Renal pelvis (tissue), 12 donors: ENCODE results near the gene MAGEB5. TPM values are rescaled to one million over a fixed set of nuclear protein-coding genes. Genes with fewer than 3 reads are reported as not detected.
"Not testable (repeated sequence)": the region's sequence is repeated elsewhere in the genome, so short reads cannot be mapped to it uniquely, and the experiment has no call there.

Experiments
- DNase-seq: peaks from one replicate; pipeline ENCODE4 v3.0.0-alpha.2; 2013
- long read RNA-seq, 16 experiments: transcript quantifications; one replicate each; lab custom pipeline, GENCODE V29; 2026
- polyA plus RNA-seq, 3 donors: library from polyadenylated mRNA; unstranded; fragments of 120-200 nt; gene quantifications; one replicate each; pipeline ENCODE4 v1.2.1, GENCODE V29; 2013; ENCODE audit not compliant: insufficient read length in 3 of 3

MAGEB5 gene, protein sequence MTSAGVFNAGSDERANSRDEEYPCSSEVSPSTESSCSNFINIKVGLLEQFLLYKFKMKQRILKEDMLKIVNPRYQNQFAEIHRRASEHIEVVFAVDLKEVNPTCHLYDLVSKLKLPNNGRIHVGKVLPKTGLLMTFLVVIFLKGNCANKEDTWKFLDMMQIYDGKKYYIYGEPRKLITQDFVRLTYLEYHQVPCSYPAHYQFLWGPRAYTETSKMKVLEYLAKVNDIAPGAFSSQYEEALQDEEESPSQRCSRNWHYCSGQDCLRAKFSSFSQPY
- polyA plus RNA-seq: not detected
- long read RNA-seq, donor 1: 0 reads
- long read RNA-seq, donor 2: 0 reads
- long read RNA-seq, donor 3: 0 reads
- long read RNA-seq, donor 4: 0 reads
- long read RNA-seq, donor 5: 0 reads
- long read RNA-seq, donor 6: 0 reads
- long read RNA-seq, donor 7: 0 reads
- long read RNA-seq, donor 8: 0 reads
- long read RNA-seq, donor 9: 0 reads
- long read RNA-seq, donor 10: 0 reads
- long read RNA-seq, donor 11: 0 reads
- long read RNA-seq, donor 12: 0 reads
- long read RNA-seq, donor 13: 0 reads
- long read RNA-seq, donor 14: 0 reads
- long read RNA-seq, donor 15: 0 reads
- long read RNA-seq, donor 16: 0 reads

- DNase-seq: no peak
These were observed at the start of gene MAGEB5 for GRCh38 chrX:26215869-26216268. MAGEB5 (plus strand) TSS chrX:26216169; CDS start chrX:26217302, 1,133 bp downstream.

GRCh38 chrX:26192204-26192603 lies 23.8 kb upstream of the MAGEB5 start, which contains the start of gene MAGEB6:
MAGEB6 (plus strand) TSS chrX:26192440; CDS start chrX:26193847, 1,407 bp downstream.
- DNase-seq: no peak

GRCh38 chrX:26203561-26203960 lies 12.4 kb upstream of the MAGEB5 start:
- no peak for DNase-seq

DNA sequence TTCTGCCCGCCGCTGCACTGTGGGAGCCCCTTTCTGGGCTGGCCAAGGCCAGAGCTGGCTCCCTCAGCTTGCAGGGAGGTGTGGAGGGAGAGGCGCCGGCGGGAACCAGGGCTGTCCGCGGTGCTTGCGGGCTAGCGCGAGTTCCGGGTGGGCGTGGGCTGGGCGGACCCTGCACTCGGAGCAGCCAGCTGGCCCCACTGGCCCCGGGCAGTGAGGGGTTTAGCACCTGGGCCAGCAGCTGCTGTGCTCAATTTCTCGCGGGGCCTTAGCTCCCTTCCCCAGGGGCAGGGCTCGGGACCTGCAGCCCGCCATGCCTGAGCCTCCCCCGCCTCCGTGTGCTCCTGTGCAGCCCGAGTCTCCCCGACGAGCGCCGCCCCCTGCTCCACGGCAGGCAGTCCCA lies 11.3 kb upstream of the MAGEB5 start:
- DNase-seq: not testable (repeated sequence)

- DNase-seq: no peak
These were observed 8.0 kb upstream of the MAGEB5 start for GRCh38 chrX:26208012-26208411.

DNA sequence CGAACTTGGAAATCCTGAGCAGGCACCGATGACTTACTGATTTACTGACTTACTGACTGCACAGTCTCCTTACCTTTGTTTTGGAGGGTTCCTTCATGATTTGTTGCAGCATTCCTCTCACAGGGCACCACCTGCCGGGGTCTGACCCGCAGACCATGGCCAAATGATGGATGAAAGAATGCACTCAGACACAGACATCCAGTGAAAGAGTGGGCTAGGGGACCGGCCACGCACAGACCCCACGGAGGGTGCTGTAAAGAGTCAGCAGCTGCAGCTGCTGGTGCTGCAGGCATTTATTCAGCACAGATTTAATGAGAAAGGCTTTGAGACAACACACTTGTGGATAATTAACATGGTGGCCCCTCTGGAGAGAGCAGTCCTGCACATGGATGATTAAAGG lies 3.4 kb downstream of the MAGEB5 start:
- DNase-seq: no peak

DNA sequence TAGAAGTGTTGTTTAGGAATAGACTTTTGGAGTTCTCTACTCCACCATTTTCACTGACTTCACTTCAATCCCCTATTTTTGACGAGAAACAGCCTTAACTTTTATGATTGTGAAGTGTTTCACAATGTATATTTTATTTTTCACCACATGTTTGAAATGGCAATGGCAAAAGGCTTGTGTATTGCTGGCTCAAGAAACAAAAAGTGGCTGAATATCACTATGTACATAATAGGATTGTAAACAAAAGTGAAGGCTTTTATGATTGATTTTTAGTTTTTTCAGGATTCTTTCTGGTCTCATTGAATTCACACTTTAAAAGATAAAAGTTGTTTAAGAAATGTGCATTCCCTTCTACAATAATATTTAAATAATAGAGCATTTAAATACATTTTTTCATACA lies 18.2 kb downstream of the MAGEB5 start:
- DNase-seq: no peak

- DNase-seq: no peak
These were observed 37.6 kb downstream of the MAGEB5 start for GRCh38 chrX:26253526-26253925.

- DNase-seq: no peak
These were observed 38.5 kb downstream of the MAGEB5 start for GRCh38 chrX:26254436-26254835.

- DNase-seq: no peak
These were observed 46.2 kb downstream of the MAGEB5 start for GRCh38 chrX:26262121-26262523.

Other genes starting within 250 kb of the MAGEB5 start
- gene MAGEB18, start 77.8 kb upstream of the MAGEB5 start, polyA plus RNA-seq: not detected
- not detected for gene MAGEB6B, start 55.6 kb upstream of the MAGEB5 start, polyA plus RNA-seq
- not detected for gene MAGEB6, start 23.7 kb upstream of the MAGEB5 start, polyA plus RNA-seq